ENCODE measurements around the gene EPHA10.

The EPHA10 gene

DNA sequence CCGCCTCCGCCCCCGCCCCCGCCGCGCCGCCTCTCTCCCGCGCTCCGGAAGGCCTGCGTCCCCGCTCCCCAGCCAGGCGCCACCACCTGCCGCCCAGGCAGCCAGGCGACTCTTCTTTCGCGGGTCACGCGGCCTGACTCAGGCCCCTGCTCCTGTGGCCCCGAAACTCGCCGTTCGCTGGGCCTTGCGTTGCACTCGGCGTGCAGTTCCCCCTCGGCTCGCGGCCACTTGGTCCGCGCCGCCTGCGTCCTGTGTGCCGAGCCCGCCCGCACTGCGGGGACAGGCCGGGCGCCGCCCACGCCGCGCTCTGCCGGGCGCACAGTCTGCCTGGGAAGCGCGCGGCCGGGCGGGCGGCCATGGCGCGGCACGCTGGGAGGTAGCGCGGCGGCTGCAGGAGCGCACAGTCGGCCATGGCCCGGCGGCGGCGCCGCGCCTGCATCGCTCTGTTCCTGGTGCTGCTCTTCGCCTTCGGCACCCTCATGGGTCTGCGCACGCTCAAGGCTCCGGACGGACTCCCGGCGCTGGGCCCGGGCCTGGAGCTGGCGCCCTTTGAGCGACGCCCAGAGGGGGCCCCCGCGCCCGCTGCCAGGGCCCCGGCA, 29.0 kb upstream of the EPHA10 start, which contains the start of gene MANEAL (continued):
- no peak for TF ChIP-seq BCL11B (tag by site-specific recombination; IDR thresholded peaks at IDR 0.05; ENCODE audit: low read depth)
- no peak for TF ChIP-seq GLI2 (tag by site-specific recombination; IDR thresholded peaks at IDR 0.05; ENCODE audit: borderline replicate concordance, low read depth)
- no peak for TF ChIP-seq ZNF501 (tag by site-specific recombination; IDR thresholded peaks at IDR 0.05)
- TF ChIP-seq ZBTB6 (tag by site-specific recombination; IDR thresholded peaks at IDR 0.05): no peak
- peak; percentile 74 for TF ChIP-seq ZXDB (tag by site-specific recombination; IDR thresholded peaks at IDR 0.05)
- TF ChIP-seq ZEB2 (tag by site-specific recombination; IDR thresholded peaks at IDR 0.05): 0 out of 2 replicates have a peak, but pooled peaks have one; percentile 18
- peak; percentile 87 for TF ChIP-seq ZFHX2 (tag by site-specific recombination; conservative IDR thresholded peaks at IDR 0.05)
- no peak for TF ChIP-seq ZNF121 (tag by site-specific recombination; IDR thresholded peaks at IDR 0.05)
- 0 out of 2 replicates have a peak, but pooled peaks have one; percentile 28 for TF ChIP-seq TRIM28 (IDR thresholded peaks at IDR 0.05; ENCODE audit: borderline replicate concordance, low read length)
- no peak for TF ChIP-seq ZBTB7A (tag by site-specific recombination; IDR thresholded peaks at IDR 0.05; ENCODE audit: low read depth)
- peak; percentile 50; the same call in 1 of the 2 replicates for TF ChIP-seq ZFP69B (tag by site-specific recombination; IDR thresholded peaks at IDR 0.05)
- no peak for TF ChIP-seq ZNF513 (tag by site-specific recombination; IDR thresholded peaks at IDR 0.05)
- TF ChIP-seq ZNF175 (tag by site-specific recombination; IDR thresholded peaks at IDR 0.05): no peak
- peak; percentile 79; the same call in 1 of the 2 replicates for TF ChIP-seq ZSCAN5A (tag by site-specific recombination; IDR thresholded peaks at IDR 0.05)
- peak; percentile 81; the same call in 1 of the 2 replicates for TF ChIP-seq KLF8 (tag by site-specific recombination; IDR thresholded peaks at IDR 0.05)
- TF ChIP-seq ZNF133 (tag by site-specific recombination; IDR thresholded peaks at IDR 0.05): no peak
- peak; percentile 62 for TF ChIP-seq SP2 (tag by site-specific recombination; IDR thresholded peaks at IDR 0.05)
- TF ChIP-seq, protein P1, sequence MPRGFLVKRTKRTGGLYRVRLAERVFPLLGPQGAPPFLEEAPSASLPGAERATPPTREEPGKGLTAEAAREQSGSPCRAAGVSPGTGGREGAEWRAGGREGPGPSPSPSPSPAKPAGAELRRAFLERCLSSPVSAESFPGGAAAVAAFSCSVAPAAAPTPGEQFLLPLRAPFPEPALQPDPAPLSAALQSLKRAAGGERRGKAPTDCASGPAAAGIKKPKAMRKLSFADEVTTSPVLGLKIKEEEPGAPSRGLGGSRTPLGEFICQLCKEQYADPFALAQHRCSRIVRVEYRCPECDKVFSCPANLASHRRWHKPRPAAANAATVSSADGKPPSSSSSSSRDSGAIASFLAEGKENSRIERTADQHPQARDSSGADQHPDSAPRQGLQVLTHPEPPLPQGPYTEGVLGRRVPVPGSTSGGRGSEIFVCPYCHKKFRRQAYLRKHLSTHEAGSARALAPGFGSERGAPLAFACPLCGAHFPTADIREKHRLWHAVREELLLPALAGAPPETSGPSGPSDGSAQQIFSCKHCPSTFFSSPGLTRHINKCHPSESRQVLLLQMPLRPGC (tag by site-specific recombination; IDR thresholded peaks at IDR 0.05): 0 out of 2 replicates have a peak, but pooled peaks have one; percentile 32
- TF ChIP-seq ZNF510 (tag by site-specific recombination; IDR thresholded peaks at IDR 0.05; ENCODE audit: insufficient replicate concordance): no peak
- TF ChIP-seq SP7 (tag by site-specific recombination; IDR thresholded peaks at IDR 0.05): peak; percentile 58; the same call in 1 of the 2 replicates
- no peak for TF ChIP-seq HOXC10 (CRISPR knock-in tag; IDR thresholded peaks at IDR 0.05)
- no peak; the same call in 1 of the 2 replicates for TF ChIP-seq KLF7 (tag by site-specific recombination; IDR thresholded peaks at IDR 0.05; ENCODE audit: borderline replicate concordance)
- TF ChIP-seq ZNF280C (tag by site-specific recombination; IDR thresholded peaks at IDR 0.05): no peak
- TF ChIP-seq ZNF561 (tag by site-specific recombination; IDR thresholded peaks at IDR 0.05; ENCODE audit: borderline replicate concordance): peak; percentile 87; the same call in 1 of the 2 replicates
- 0 out of 2 replicates have a peak, but pooled peaks have one; percentile 30 for TF ChIP-seq ZIC2 (tag by site-specific recombination; IDR thresholded peaks at IDR 0.05)
- no peak for TF ChIP-seq ZNF596 (tag by site-specific recombination; IDR thresholded peaks at IDR 0.05)
- TF ChIP-seq ZNF785 (tag by site-specific recombination; IDR thresholded peaks at IDR 0.05): peak; percentile 78; the same call in 1 of the 2 replicates
- TF ChIP-seq ZNF639 (tag by site-specific recombination; IDR thresholded peaks at IDR 0.05): no peak
- peak; percentile 75 for TF ChIP-seq KLF9 (tag by site-specific recombination; IDR thresholded peaks at IDR 0.05; ENCODE audit: low read depth)
- TF ChIP-seq ZNF600 (tag by site-specific recombination; IDR thresholded peaks at IDR 0.05): peak; percentile 62; the same call in 1 of the 2 replicates
- TF ChIP-seq ZNF169 (tag by site-specific recombination; IDR thresholded peaks at IDR 0.05): no peak
- peak; percentile 28; the same call in 1 of the 2 replicates for TF ChIP-seq ZBTB20 (tag by site-specific recombination; IDR thresholded peaks at IDR 0.05)
